Activated CD8-positive, alpha-beta memory T cell treated with anti-CD3 and anti-CD28 coated beads, Interleukin-2, amount 50 U/mL, for 24 hours (primary cell): ENCODE measurements around the gene SCN8A.

ENCODE experiments used
- DNase-seq: peaks from one replicate; pipeline ENCODE4 v3.0.0-alpha.2; 2020; ENCODE audit errors: extremely low read depth

Gene SCN8A

GRCh38 chr12:51714666-51715065 lies 123.6 kb downstream of the SCN8A start:
- no peak for DNase-seq

GRCh38 chr12:51717326-51717925 lies 126.4 kb downstream of the SCN8A start:
- no peak for DNase-seq

GRCh38 chr12:51721282-51721940 lies 130.4 kb downstream of the SCN8A start:
- no peak for DNase-seq

GRCh38 chr12:51722431-51722830 lies 131.4 kb downstream of the SCN8A start:
- DNase-seq: no peak

GRCh38 chr12:51726161-51726560 lies 135.1 kb downstream of the SCN8A start:
- DNase-seq: no peak

- no peak for DNase-seq
Observed at GRCh38 chr12:51726931-51727330, 135.9 kb downstream of the SCN8A start.

GRCh38 chr12:51729331-51729730 lies 138.3 kb downstream of the SCN8A start:
- no peak for DNase-seq

GRCh38 chr12:51730745-51731144 lies 139.7 kb downstream of the SCN8A start:
- DNase-seq: no peak

- no peak for DNase-seq
Observed at GRCh38 chr12:51740536-51740935, 149.5 kb downstream of the SCN8A start.

GRCh38 chr12:51744235-51744634 lies 153.2 kb downstream of the SCN8A start:
- DNase-seq: no peak

GRCh38 chr12:51744957-51745356 lies 153.9 kb downstream of the SCN8A start:
- no peak for DNase-seq

GRCh38 chr12:51746416-51746815 lies 155.4 kb downstream of the SCN8A start:
- DNase-seq: no peak

GRCh38 chr12:51748235-51748634 lies 157.2 kb downstream of the SCN8A start:
- no peak for DNase-seq

- DNase-seq: no peak
Observed at GRCh38 chr12:51749206-51749985, 158.4 kb downstream of the SCN8A start.

GRCh38 chr12:51749986-51750317 lies 158.9 kb downstream of the SCN8A start:
- no peak for DNase-seq

GRCh38 chr12:51751661-51752060 lies 160.6 kb downstream of the SCN8A start:
- no peak for DNase-seq

GRCh38 chr12:51752234-51752889 lies 161.3 kb downstream of the SCN8A start:
- DNase-seq: no peak

- DNase-seq: no peak
Observed at GRCh38 chr12:51753980-51754675, 163.1 kb downstream of the SCN8A start.

GRCh38 chr12:51755251-51755650 lies 164.2 kb downstream of the SCN8A start:
- no peak for DNase-seq

GRCh38 chr12:51759175-51759574 lies 168.1 kb downstream of the SCN8A start:
- no peak for DNase-seq

GRCh38 chr12:51759695-51760094 lies 168.7 kb downstream of the SCN8A start:
- DNase-seq: no peak

- no peak for DNase-seq
Observed at GRCh38 chr12:51760231-51760630, 169.2 kb downstream of the SCN8A start.
